GM04504 (cell line): Measurements from ENCODE around the gene AP5S1.
A peak's percentile ranks its signal among the peaks of the same experiment; 100 is the strongest.
"Not testable (repeated sequence)": the region's sequence is repeated elsewhere in the genome, so short reads cannot be mapped to it uniquely, and the experiment has no call there.

ENCODE experiments used
- DNase-seq: peaks from one replicate; pipeline ENCODE4 v3.0.0-alpha.2; 2012; ENCODE audit warnings: low read depth

The AP5S1 gene

DNA sequence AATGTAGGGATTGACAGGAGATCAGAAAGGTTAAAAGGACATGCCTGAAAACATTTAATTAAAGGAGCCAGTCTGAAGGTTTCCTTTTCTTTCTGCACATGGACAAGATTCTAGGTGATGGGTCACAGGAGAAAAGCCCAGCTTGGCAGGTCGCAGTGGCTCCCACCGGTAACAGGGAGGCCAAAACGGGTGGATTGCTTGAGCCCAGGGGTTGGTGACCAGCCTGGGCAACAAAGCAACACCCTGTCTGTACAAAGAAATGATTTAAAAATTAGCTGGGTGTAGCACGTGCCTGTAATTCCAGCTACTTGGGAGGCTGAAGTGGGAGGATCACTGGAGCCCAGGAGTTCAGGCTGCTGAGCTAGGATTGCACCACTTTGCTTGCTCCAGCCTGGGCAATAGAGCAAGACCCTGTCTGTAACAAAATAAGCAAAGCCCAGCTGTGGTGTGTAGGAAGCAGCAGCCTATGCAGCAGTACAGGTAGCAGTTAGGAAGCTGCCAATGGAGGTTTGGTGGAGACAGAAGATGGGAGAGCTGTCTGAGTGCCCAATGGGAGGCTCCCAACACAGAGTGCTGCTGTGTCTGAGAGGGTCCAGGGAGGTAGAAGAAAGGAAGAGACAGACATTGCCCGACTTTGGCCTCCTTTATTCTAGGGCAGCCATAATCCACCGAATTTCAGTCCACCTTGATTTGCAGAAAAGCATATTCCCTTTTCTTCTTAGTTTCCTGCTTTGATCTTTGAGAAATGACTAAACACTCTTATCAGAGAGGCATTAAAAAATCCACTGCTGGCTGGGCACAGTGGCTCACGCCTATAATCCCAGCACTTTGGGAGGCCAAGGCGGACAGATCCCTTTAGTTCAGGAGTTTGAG, 7.1 kb upstream of the AP5S1 start:
- DNase-seq, result no peak

DNA sequence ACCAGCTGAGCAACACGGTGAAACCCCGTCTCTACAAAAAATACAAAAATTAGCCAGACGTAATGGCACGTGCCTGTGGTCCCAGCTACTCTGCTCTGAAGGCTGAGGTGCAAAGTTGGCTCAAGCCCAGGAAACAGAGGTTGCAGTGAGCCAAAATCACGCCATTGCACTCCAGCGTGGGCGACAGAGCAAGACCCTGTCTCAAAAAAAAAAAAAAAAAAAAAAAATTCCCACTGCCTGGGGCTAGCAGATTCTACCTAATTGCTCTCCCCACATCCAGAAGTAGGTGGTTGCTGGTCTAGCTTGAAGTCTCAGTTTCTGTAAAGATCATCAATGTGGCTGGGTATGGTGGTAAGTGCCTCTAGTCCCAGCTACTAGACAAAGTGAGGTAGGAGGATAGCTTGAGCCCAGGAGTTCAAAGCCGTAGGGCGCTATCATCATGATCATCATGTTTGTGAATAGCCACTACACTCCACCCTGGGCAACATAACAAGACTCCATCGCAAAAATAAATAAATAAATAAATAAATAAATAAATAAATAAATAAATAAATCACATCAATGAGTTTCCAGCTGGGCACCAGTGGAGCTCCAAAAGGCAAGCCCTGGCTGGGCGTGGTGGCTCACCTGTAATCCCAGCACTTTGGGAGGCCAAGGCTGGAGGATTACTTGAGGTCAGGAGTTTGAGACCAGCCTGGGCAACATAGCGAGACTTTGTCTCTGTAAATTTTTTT, 6.3 kb upstream of the AP5S1 start:
- DNase-seq, result no peak

DNA sequence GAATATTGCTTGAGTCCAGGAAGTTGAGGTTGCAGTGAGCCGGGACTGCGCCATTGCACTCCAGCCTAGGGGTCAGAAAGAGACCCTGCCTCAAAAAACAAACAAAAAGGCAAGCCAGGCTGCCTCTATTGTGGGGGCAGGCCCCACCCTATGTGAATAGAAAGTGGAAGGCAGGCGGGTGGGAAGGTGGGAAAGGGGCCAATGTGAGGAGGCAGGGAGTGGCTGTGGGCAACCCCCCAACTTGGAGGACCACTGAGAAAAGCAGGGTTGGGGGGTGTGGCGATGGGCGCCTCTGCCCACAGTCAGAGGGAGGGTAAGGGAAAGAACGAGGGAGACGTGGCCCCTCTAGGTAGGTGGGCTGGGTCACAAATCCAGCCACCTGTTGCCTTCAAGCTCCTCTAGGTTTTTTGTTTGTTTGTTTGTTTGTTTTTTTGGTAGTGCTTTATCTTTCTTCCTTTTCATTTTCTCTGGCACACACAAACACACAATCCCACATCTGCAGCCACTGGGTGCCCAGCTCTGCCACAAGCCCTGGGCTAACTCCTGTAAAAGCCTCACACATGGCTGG, 5.3 kb upstream of the AP5S1 start:
- DNase-seq, result no peak

DNA sequence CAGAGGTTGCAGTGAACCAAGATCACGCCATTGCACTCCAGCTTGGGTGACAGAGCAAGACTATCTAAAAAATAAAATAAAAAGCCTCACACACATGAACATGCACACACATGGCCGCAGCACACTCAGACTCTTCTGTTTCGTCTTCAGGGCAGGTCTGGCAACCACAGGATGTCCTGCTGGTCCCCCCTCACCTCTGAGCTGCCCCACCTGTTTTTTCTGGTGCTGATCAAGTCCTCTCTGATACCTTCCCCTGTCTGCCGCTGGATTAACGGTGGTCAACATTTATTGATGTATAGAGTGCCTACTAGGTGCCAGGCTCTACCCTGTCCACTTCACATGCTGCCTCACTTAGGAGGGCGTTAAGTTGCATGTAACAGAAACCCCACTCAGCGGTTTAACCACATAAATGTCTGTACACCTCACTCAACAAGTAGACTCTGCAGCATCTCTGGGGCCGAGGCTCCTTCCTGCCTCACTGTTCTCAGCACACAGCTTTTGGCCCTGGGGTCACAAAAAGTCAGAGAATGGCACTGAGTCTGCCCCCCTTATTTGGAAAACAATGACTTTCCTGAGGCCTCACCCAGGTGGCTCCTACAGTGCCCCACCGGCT, 4.5 kb upstream of the AP5S1 start:
- no peak for DNase-seq

DNA sequence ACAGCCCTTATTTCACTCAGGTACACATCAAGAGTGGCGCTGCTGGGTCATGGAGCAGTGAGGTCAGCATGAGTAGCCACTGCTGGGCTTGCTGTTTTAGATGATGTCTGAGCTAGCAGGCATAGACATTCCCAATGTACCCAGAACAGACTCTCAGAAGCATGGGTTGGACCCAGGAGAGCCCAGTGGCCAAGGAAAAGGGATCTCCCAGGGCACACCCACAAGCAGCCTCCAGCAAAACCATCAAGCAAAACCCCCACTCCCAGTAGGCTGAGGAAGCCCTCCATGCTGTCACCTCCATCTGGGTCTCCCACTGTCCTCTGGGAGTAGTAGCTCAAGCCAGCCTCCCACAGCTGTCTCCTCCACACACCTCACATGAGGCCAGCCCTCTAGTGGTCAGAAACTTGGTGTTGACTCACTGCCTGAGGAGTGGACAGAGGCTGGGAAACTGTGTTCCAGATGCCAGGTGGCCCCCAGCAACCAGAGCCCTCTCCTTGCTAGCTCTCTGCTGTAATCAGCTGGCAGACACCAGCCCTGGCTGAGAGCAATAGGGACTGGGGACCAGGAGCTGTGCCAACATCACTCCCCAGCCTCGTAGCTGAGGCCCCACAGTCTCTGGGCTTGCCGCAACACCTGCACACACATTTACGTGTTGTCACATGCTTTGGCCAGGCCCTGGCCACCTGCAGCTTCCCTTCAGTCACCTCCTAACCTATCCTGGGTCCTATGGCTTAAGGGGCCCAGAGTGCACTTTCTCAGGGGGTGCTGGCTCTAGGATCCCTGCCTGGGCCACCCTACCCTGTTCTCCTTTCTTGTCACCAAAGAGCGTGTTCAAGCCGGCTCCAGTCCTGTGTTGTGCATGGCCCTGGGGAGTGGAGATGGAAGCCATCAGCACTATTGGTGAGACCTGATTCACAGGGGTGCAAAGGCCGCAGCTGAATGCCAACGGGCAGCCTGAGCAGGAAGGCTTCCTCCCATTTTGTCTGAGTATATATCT, 1.9 kb upstream of the AP5S1 start:
- DNase-seq, result peak; percentile 70

DNA sequence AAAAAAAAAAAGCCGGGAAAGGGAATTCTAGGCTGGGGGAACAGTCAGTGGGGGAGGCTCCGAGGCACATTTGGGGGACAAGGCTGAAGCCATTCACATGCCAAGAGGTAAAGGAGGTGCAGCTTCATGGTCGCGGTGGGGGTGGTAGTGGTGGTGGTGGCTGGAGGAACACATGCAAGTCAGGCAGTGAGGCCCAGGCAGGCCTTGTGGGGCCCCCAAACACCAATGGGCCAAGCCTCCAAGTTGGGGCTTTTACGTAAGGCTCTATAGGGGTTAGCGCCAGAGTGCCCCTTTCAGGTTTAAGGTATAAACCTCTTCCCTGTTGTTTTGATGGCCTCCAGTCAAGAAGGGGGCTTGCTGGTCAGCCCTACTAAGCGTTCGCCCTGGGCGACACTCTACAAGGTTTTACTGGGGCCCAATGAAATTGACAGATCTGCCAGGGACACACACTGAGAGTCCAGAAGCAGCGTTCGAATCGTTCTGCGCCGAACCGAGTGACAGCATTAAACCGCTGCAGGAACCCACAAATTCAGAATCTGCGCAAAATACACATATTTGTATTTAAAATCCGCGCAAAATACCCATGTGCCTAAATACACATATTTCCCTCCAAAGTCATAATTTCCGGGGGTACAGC, 818 bp upstream of the AP5S1 start:
- DNase-seq, result no peak

DNA sequence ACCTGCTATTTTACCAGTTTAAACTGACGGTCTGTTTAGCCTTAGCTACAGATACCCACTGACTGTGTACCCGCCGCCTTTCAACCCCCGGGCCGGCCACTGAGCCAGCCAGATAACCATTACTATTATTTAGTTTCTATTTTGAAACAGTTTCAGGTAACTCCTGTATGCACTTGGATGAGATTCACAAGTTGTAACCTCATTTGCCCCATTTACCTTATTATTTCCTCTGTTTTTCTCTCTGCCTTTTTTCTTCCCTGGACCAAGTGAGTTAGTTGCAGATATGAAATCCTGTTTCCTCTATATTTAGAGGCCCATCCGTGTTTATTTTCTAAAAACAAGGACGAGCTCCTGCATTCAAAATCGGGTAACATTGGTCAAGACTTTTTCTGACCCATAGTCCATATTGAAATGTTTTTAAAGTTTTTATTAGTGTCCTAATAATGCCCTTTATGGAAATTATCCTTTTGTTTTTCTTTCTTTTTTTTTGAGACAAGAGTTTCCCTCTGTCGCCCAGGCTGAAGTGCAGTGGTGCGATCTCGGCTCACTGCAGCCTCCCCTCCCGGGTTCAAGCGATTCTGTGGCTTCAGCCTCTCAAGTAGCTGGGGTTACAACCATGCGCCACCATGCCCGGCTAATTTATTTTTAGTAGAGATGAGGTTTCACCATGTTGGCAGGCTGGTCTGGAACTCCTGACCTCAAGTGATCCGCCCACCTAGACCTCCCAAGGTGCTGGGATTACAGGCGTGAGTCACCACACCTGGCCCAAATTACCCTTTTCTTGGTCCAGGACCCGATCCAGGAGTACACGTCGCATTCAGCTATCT, 767 bp downstream of the AP5S1 start:
- DNase-seq, result no peak

DNA sequence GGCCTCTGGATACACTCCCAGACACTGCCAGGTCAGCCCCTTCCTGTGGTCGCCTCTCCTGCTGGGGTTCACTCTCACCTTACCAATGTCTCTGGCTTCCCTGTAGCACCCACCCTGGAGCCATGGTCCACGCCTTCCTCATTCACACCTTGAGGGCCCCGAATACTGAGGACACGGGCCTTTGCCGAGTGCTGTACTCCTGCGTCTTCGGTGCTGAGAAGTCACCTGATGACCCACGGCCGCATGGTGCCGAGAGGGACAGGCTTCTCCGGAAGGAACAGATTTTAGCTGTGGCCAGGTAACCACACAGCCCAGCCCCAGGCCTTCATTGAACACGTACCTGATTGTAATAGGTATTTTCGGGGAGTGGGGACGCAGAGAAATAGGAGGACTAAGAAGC, 1.6 kb downstream of the AP5S1 start:
- no peak for DNase-seq

DNA sequence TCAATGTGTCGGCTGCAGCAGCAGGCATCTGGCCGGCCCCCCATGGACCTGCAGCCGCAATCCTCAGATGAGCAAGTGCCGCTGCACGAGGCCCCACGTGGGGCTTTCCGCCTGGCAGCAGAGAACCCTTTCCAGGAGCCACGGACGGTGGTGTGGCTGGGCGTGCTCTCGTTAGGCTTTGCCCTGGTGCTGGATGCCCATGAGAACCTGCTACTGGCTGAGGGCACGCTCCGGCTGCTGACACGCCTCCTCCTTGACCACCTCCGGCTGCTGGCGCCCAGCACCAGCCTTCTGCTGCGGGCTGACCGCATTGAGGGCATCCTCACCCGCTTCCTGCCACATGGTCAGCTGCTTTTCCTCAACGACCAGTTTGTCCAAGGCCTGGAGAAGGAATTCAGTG, 3.5 kb downstream of the AP5S1 start:
- DNase-seq, result no peak

DNA sequence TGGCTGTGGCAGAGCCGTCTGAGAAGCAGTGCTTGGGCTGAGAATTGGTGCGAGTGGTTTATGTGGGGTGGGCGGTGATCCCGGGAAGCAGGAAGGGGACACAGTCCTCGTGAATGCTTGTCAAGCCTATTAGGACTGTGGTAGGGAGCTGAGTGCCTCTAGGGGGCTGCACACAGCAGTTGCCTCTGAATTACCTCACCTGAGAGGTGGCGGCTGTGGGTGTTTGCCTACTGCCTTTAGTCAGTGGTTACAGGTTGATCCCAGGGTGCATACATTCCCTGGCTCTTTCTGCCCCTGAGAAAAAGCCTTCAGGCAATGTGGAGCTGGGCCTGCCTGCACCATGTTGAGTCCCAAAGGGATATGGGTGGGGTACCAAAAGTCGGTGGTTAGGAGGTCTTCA, 5.2 kb downstream of the AP5S1 start:
- no peak for DNase-seq

DNA sequence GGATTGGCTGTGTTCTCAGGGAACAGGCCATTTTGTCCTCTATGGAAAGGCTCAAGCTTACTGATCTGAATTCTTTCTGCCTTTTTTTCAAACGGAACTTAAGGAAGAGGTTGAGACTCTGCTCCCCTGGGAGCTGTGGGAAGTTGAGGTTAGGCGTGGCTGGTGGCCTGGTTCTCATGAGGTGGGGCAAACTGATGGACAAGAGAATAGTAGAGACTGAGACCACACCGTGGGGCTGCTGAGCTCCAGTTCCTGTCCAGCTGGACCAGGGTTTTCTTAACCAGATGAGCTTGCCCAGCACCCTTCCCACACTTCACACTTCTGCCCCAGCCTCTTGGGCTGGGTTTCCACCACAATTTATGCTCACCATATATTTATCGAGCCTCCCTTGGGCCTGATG, 6.1 kb downstream of the AP5S1 start:
- no peak for DNase-seq

DNA sequence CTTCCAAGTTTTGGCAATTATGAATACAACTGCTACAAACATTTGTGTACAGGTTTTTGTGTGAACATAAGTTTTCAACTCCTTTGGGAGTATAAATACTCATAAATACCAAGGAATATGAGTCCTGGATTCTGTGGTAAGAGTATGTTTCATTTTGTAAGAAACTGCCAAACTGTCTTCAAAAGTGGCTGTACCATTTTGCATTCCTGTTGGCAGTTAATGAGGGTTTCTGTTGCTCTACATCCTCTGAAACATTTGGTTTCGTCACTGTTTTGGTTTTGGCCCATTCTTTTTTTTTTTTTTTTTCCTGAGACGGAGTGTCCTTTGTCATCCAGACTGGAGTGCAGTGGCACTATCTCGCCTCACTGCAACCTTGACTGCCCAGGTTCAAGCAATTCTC, 8.5 kb downstream of the AP5S1 start:
- DNase-seq, result peak; percentile 50

DNA sequence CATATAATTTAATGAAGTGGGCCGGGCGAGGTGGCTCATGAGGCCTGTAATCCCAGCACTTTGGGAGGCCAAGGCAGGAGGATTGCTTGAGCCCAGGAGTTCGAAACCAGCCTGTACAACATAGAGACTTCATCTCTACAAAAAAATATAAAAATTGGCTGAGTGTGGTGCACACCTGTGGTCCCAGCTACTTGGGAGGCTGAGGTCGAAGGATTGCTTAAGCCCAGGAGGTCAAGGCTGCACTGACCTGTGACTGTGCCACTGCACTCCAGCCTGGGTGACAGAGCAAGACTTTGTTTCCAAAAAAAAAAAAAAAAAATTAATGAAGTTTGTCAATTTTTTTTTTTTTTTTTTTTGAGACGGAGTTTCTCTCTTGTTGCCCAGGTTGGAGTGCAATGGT, 9.5 kb downstream of the AP5S1 start:
- not testable (repeated sequence) for DNase-seq

DNA sequence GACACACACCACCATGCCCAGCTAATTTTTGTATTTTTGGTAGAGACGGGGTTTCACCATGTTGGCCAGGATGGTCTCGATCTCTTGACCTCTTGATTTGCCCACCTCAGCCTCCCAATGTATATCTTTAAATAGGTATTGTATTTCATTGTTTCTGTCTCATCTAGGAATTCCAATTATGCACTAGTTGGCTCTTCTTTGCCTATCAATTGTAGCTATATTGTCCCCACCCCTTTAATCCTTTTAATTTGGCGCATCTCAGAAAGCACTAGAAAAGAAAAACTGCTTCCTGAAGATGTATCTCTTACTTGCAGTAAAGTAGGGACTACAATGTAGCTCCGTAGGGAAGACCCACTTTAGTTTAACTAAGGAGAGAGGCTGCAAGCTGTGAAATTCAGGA, 15.8 kb downstream of the AP5S1 start:
- DNase-seq, result no peak

DNA sequence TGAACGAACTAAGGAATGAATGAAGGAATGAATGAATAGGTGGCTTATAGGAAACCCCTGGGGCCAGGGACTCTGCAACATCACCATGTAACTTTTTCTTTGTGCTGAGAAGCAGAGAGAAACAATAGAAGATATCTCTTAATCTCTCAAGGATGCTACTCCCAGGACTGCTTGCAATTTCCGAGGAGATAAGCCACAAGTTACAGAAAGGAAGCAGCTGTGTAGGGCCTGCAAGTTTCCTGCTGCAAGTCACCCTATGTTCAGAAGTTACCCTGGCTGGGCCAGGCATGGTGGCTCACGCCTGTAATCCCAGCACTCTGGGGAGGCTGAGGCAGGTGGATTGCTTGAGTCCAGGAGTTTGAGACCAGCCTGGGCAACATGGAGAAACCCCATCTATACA, 19.0 kb downstream of the AP5S1 start:
- DNase-seq, result no peak

DNA sequence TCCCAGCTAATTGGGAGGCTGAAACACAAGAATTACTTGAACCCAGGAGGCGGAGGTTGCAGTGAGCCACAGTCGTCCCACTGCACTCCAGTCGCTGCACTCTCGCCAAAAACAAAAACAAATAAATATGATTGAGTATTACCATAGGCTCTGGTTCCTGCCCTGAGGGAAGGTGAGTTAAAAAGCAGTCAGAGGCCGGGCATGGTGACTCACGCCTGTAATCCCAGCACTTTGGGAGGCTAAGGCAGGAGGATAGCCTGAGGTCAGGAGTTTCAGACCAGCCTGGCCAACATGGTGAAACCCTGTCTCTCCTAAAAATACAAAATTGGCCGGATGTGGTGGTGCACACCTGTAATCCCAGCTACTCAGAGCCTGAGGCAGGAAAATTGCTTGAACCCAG, 19.9 kb downstream of the AP5S1 start:
- not testable (repeated sequence) for DNase-seq

DNA sequence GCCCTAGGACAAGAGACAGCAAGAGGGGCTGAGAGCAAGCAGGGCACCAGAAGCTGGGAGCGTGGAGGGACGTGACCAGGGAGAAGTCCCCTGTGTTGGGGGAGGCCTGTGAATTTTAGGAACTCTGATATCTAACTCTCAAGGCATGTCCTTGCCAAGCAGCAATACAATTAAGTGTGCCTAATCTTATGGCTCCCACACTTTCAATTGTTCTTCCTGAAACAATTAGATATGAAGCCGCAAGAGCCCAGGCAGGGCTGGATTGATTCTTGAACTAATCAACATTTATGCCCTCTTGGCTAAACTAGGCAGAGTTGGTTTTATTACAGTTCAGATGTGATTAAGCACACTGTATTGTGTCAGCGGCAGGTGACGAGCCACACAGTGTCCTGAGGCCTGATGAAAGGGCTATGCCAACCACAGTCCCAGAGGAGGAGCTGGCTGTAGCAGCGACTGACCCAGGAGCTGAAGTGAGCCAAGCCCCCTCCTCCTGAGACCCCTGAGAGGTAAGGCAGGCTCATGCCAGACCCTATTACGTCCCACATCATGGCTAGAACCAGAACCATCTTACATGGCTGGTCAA, 22.1 kb downstream of the AP5S1 start:
- no peak for DNase-seq

DNA sequence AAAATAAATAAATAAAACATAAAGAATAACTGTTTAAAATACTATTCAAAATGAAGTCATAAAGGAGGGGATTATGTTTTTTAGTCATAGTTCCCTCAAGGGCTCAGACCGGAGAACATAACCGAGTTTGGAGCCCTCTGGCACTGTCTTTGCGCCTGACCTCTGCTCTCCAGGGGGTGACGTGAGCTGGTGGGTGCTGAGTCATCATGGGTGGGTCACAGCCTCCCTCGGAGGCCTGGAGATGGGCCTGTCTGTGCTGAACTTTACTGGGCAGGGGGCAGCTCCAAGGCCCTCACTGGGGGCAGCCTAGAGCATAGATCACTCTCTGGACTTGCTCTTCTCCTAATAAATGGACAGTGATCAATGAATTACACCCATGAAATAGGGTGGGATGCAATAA, 23.1 kb downstream of the AP5S1 start:
- no peak for DNase-seq

DNA sequence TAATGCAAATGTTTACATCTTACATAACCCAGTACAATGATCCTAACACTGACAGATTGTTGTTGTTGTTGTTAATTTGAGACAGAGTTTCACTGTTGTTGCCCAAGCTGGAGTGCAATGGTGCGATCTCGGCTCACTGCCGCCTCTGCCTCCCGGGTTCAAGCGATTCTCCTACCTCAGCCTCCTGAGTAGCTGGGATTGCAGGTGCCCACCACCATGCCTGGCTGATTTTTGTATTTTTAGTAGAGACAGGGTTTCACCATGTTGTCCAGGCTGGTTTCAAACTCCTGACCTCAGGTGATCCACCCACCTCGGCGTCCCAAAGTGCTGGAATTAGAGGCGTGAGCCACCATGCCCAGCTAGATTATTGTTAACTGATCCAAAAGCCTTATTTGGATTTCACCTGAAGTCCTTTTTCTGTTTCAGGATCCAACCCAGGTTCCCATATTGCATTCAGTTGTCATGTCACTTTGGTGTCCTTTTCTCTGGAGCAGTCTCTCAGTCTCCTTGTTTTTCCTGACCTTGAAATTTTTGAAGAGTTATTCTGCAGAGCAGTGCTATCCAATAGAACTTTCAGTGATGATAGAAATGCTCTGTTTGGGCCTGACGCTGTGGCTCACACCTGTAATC, 23.8 kb downstream of the AP5S1 start:
- not testable (repeated sequence) for DNase-seq
